H1 (cell line): ENCODE data around the gene MAN1C1. TPM values are rescaled to one million over a fixed set of nuclear protein-coding genes. Genes with fewer than 3 reads are reported as not detected.

Source experiments
- CTCF ChIP-seq, 3 experiments: IDR thresholded peaks; 1 replicate in 2 of 3; 2 replicates in 1 of 3; pipeline versions ENCODE4 v1.5.1 to v1.6.1; 2011; ENCODE audit warnings: low read length in 3 of 3, mild to moderate bottlenecking in 3 of 3, inconsistent platforms in 2 of 3, low read depth in 1 of 3, moderate library complexity in 1 of 3; ENCODE audit not compliant: insufficient read depth in 1 of 3; ENCODE audit errors: control extremely low read depth in 1 of 3
- E2F6 ChIP-seq: IDR thresholded peaks from 2 replicates; pipeline ENCODE4 v1.6.1; 2012; ENCODE audit warnings: inconsistent platforms
- FOSL1 ChIP-seq: IDR thresholded peaks from 2 replicates; pipeline ENCODE4 v1.6.1; 2011; ENCODE audit warnings: mild to moderate bottlenecking, low read depth, low read length, moderate library complexity; ENCODE audit not compliant: insufficient read depth
- GABPA ChIP-seq: IDR thresholded peaks from 2 replicates; pipeline ENCODE4 v1.6.1; 2011; ENCODE audit warnings: mild to moderate bottlenecking, low read length, moderate library complexity, borderline replicate concordance; ENCODE audit not compliant: insufficient read depth
- KDM1A ChIP-seq: fragments of 200-600, 300-600 bp; sonication (generic); IDR thresholded peaks from 2 replicates; pipeline ENCODE4 v1.7.1; 2016; ENCODE audit warnings: mild to moderate bottlenecking, low read length, borderline replicate concordance
- TAF1 ChIP-seq: IDR thresholded peaks from 2 replicates; pipeline ENCODE4 v1.6.1; 2011; ENCODE audit warnings: mild to moderate bottlenecking, low read depth, low read length
- polyA plus RNA-seq, 7 experiments: library from polyadenylated mRNA; depleted of rRNA in 3 of 7; stranded (reverse) in 5 of 7; unstranded in 2 of 7; fragments of >200 nt in 5 of 7; fragments of 200-250 nt in 2 of 7; gene quantifications; 1 replicate in 5 of 7; 2 replicates in 1 of 7; 4 replicates in 1 of 7; pipeline versions ENCODE4 v1.2.1 to v1.2.3, GENCODE V29; 2011 to 2013; ENCODE audit warnings: missing spikeins in 2 of 7, mixed read lengths in 2 of 7
- total RNA-seq: library from RNA; stranded (reverse); fragmentation: NEBNext Ultra II Directional; extraction: Animal tissue kit (Norgen Biotek cat#: 25700); gene quantifications from 2 replicates; pipeline ENCODE4 v1.2.1, GENCODE V29; 2021

MAN1C1 gene
- total and polyA plus RNA-seq, 2 of the 8 experiments (the other 6 are each of a cell fraction or from before 2014, with no cell fraction given): 7.8 to 15.2 TPM

DNA sequence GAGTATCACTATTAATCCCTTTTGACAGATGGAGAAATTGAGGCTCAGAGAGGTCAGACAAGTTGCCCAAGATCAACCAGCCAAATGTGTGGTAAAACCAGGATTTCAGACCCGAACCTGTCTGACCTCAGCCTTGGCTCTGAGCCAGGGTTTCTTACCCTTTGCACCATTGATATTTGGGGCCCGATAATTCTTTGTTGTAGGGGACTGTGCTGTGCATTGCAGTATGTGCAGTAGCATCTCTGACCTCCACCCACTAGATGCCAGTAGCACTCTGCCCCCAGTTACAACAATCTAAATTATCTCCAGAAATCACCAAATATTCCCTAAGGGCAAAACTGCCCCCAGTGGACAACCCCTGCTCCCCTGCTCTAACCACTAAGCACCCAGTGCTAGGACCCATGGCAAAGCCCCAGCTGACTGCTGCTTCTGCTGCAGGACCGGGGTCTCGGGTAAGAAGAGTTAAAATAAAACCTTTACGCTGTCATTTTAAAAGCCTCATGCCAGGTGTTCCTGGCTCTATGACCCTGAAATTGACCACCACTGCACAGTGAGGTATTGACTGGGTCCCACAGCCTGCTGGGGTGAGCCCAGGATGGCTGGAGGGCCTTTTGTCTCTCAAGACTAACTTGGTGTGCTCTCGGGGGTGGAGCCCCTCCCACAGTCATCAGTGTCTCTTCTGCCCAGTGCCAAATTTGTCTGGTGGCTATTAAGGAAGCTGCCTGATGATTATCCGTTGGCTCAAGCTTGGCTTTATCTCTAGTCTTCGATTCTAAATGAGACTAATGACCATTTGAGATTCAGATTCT is 5.6 kb upstream of the MAN1C1 start (continued):
- TF ChIP-seq CTCF (IDR thresholded peaks at IDR 0.05; ENCODE audit: control extremely low read depth in 1 of 3, insufficient read depth in 1 of 3, low read depth in 1 of 3, low read length in 3 of 3) (peak in 2 of 3 experiments; percentile 33 to 47; a peak in 3 of 4 replicates), TAF1 (no peak), E2F6 (no peak), FOSL1 (no peak), KDM1A (no peak), GABPA (no peak)
